GM12874 (cell line): ENCODE measurements around the gene APMAP.

Experiments
- CTCF ChIP-seq: IDR thresholded peaks from 2 replicates; pipeline ENCODE4 v1.5.1; 2011; ENCODE audit warnings: low read depth, mild to moderate bottlenecking, control low read depth, low read length, moderate library complexity; ENCODE audit not compliant: insufficient read depth

APMAP gene

GRCh38 chr20:25031241-25031640 is 38.7 kb upstream of the APMAP start:
- no peak for TF ChIP-seq CTCF

GRCh38 chr20:25030649-25031207 is 38.2 kb upstream of the APMAP start:
- TF ChIP-seq CTCF = no peak

- no peak for TF ChIP-seq CTCF
Measured at GRCh38 chr20:25030007-25030648, 37.6 kb upstream of the APMAP start.

GRCh38 chr20:25025986-25026605 is 33.5 kb upstream of the APMAP start:
- TF ChIP-seq CTCF = no peak

- TF ChIP-seq CTCF = no peak
Measured at GRCh38 chr20:25025091-25025861, 32.7 kb upstream of the APMAP start.

- no peak for TF ChIP-seq CTCF
Measured at GRCh38 chr20:25024171-25024570, 31.6 kb upstream of the APMAP start.

GRCh38 chr20:25023356-25023755 is 30.8 kb upstream of the APMAP start:
- TF ChIP-seq CTCF = no peak
